Natural killer cell (primary cell): ENCODE data around the gene KCTD4. TPM values are rescaled to one million over a fixed set of nuclear protein-coding genes. Genes with fewer than 3 reads are reported as not detected.

Experiments
- ATAC-seq, 3 donors: fragments of 150-1000 bp in 2 of 3; fragments of 200-7000 bp in 1 of 3; cut with Tn5 transposase; 1 replicate in 1 of 3; 2 replicates in 2 of 3; pipeline ENCODE4 v1.10.0; 2021; ENCODE audit warnings: mild to moderate bottlenecking in 2 of 3, moderate library complexity in 2 of 3
- DNase-seq, 2 donors: peaks; one replicate each; pipeline versions ENCODE4 v3.0.0 to v3.0.0-alpha.2; 2013 to 2021; ENCODE audit warnings: mixed read lengths in 1 of 2
- H3K27ac ChIP-seq: one replicate; pipeline ENCODE4 v1.5.1; 2013; ENCODE audit warnings: mild to moderate bottlenecking, low read length
- H3K27me3 ChIP-seq: one replicate; pipeline ENCODE4 v1.6.1; 2013; ENCODE audit warnings: low read length; ENCODE audit not compliant: control insufficient read depth, insufficient read depth
- H3K36me3 ChIP-seq: one replicate; pipeline ENCODE4 v1.6.1; 2013; ENCODE audit warnings: low read length; ENCODE audit not compliant: control insufficient read depth, insufficient read depth
- H3K4me1 ChIP-seq: one replicate; pipeline ENCODE4 v1.6.1; 2013; ENCODE audit warnings: low read length; ENCODE audit not compliant: control insufficient read depth, insufficient read depth
- H3K4me3 ChIP-seq: one replicate; pipeline ENCODE4 v1.5.1; 2013; ENCODE audit warnings: low read length
- H3K9me3 ChIP-seq: one replicate; pipeline ENCODE4 v1.6.1; 2013; ENCODE audit warnings: low read length; ENCODE audit not compliant: control insufficient read depth, insufficient read depth
- H3K27ac Mint-ChIP-seq, 2 donors: one replicate each; pipeline ENCODE4 v1.8.0; 2022; ENCODE audit warnings: mild to moderate bottlenecking in 2 of 2, mixed read lengths in 2 of 2, moderate library complexity in 1 of 2
- H3K27me3 Mint-ChIP-seq, 2 donors: one replicate each; pipeline ENCODE4 v1.8.0; 2022; ENCODE audit warnings: low read depth in 2 of 2, mixed read lengths in 2 of 2
- H3K36me3 Mint-ChIP-seq: one replicate; pipeline ENCODE4 v1.8.0; 2022; ENCODE audit warnings: mixed read lengths
- H3K4me1 Mint-ChIP-seq, 2 donors: one replicate each; pipeline ENCODE4 v1.8.0; 2022; ENCODE audit warnings: mixed read lengths in 2 of 2
- H3K4me3 Mint-ChIP-seq: one replicate; pipeline ENCODE4 v1.8.0; 2022; ENCODE audit warnings: mild to moderate bottlenecking, moderate library complexity, mixed read lengths
- H3K9me3 Mint-ChIP-seq, 2 donors: one replicate each; pipeline ENCODE4 v1.8.0; 2022; ENCODE audit warnings: mixed read lengths in 2 of 2
- WGBS: methylation state at CpG from one replicate; pipeline ENCODE4 v1.1.7; 2013; ENCODE audit warnings: missing lambda C conversion rate; ENCODE audit not compliant: insufficient coverage; 5-methylcytosine and 5-hydroxymethylcytosine counted together
- intact Hi-C: fragments of 100-400 bp; cut with micrococcal nuclease; formaldehyde crosslinking; loops from one replicate; pipeline ENCODE4 v1.14.2; 2022
- total RNA-seq, 4 donors: library from RNA; stranded (reverse); fragments of 120-200 nt in 1 of 4; gene quantifications; one replicate each; pipeline versions ENCODE4 v1.2.3 to v1.2.4, GENCODE V29; 2013 to 2022
- TF ChIP-seq, protein P1 (sequence below): fragments of 200-600 bp; IDR thresholded peaks from one replicate; pipeline ENCODE4 v1.8.0; 2022; ENCODE audit warnings: antibody characterized with exemption

The KCTD4 gene
- total RNA-seq, 3 donors from 2014 or later (not counting 1 experiment from before 2014, with no cell fraction given): not detected

DNA sequence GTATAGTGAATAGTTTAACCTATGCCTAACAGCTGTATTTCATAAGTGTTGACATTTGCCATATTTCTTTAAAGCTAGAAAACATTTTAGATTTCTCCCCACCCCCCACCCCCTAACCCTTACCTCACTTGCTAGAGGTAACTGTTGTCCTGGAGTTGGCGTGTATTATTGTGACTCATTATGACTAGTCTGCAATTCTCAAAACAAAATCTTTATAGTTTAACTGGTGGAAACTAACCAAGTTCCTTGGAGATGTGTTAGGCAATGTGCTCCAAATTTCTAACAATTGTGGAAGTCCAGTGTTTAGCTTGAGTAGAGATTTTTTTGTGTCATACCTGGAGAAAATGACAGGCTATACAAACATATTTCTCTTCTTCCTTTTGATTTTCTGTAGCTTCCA lies 38.0 kb downstream of the KCTD4 start:
- Mint-ChIP-seq H3K4me1 (peaks cover 0 to 10% of the 10 kb centered on the region in 2 donors), H3K9me3 (no peaks in the 10 kb centered on the region), H3K36me3 (peaks cover 6% of the 10 kb centered on the region), H3K27ac (no peak overlapping the region), H3K27me3 (no peaks in the 10 kb centered on the region), H3K4me3 (no peak overlapping the region)
- H3K27ac ChIP-seq: no peak overlapping the region
- no peak for ATAC-seq
- H3K36me3 ChIP-seq: peaks cover 7% of the 10 kb centered on the region
- DNase-seq: no peak
- intact Hi-C loops: no loop called here
- no CpG with 5 or more reads among the region's 1 CpG for WGBS
- TF ChIP-seq, protein P1, sequence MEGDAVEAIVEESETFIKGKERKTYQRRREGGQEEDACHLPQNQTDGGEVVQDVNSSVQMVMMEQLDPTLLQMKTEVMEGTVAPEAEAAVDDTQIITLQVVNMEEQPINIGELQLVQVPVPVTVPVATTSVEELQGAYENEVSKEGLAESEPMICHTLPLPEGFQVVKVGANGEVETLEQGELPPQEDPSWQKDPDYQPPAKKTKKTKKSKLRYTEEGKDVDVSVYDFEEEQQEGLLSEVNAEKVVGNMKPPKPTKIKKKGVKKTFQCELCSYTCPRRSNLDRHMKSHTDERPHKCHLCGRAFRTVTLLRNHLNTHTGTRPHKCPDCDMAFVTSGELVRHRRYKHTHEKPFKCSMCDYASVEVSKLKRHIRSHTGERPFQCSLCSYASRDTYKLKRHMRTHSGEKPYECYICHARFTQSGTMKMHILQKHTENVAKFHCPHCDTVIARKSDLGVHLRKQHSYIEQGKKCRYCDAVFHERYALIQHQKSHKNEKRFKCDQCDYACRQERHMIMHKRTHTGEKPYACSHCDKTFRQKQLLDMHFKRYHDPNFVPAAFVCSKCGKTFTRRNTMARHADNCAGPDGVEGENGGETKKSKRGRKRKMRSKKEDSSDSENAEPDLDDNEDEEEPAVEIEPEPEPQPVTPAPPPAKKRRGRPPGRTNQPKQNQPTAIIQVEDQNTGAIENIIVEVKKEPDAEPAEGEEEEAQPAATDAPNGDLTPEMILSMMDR: no peak
- no peaks in the 10 kb centered on the region for H3K27me3 ChIP-seq
- no peaks in the 10 kb centered on the region for H3K9me3 ChIP-seq
- no peak overlapping the region for H3K4me3 ChIP-seq
- no peaks in the 10 kb centered on the region for H3K4me1 ChIP-seq

DNA sequence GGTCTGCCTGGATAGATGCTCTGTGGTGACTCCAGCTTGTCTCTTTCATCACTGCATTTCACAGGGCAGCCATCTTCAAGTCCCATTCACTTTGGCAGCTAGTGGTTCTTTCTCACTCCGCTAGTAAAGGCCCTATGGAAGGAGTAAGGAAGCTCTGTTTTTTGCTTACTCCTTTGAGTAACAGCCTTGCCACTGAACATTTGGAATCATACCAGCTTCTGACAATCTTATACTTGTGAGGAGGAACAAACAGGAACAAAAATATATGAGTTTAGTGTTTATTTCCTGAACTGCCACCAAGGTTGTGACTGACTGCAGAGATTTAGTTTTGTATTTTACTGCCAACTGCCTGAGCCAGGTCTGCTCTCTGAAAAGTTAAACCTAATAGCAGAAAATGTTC lies 38.7 kb downstream of the KCTD4 start:
- WGBS: 100% methylated on average over 1 of the region's 1 CpG
- H3K9me3 ChIP-seq: no peaks in the 10 kb centered on the region
- peaks cover 7% of the 10 kb centered on the region for H3K36me3 ChIP-seq
- peaks cover 0 to 10% of the 10 kb centered on the region in 2 donors for H3K4me1 Mint-ChIP-seq
- DNase-seq (no peak), ATAC-seq (no peak)
- H3K36me3 Mint-ChIP-seq: peaks cover 8% of the 10 kb centered on the region
- TF ChIP-seq, protein P1: no peak
- no peaks in the 10 kb centered on the region for H3K27me3 Mint-ChIP-seq
- no peak overlapping the region for H3K27ac Mint-ChIP-seq
- intact Hi-C loops: no loop called here
- no peak overlapping the region for H3K27ac ChIP-seq
- no peaks in the 10 kb centered on the region for H3K27me3 ChIP-seq
- H3K4me3 ChIP-seq: no peak overlapping the region
- no peaks in the 10 kb centered on the region for H3K4me1 ChIP-seq
- no peak overlapping the region for H3K4me3 Mint-ChIP-seq
- H3K9me3 Mint-ChIP-seq: no peaks in the 10 kb centered on the region

DNA sequence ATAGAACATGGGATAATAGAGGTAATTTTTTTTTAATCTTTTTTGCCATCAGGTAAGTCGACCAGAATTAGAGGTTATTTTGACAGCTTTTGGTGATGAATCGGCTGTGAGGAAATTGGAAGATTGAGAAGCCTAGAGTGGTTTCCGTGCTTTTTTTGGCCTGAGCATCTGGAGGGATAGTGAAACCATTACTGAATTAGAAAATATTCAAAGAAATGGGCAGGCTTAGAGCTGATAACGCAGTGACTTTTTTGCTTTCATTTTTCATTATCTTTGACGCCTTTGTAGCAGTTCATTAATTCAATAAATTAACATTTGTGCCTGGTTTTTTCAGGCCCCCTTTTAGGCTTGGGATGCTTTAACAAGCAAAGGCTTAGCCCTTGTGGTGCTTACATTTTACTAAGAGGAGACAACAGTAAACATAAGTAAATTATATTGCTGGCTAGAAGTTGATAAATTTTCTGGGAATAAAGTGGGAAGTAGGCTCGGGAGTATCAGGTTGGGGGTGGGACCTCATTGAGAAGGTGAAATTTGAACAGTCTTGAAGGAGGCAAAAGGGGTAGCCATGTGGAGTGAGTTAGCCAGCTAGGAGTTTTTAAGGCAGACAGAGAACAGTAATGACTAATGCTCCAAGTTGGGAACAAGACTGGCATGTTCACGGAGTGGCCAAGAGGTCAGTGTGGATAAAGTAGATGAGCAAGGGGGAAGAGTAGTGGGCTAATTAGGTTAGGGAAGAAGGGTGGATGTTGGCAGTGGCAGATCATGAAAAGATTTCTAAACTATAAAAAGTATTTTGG lies 44.1 kb downstream of the KCTD4 start:
- TF ChIP-seq, protein P1: no peak
- Mint-ChIP-seq H3K4me3 (no peak overlapping the region), H3K27me3 (no peaks in the 10 kb centered on the region), H3K36me3 (peaks cover 8% of the 10 kb centered on the region), H3K4me1 (peaks cover 6 to 11% of the 10 kb centered on the region in 2 donors), H3K27ac (no peak overlapping the region), H3K9me3 (no peaks in the 10 kb centered on the region)
- no peak overlapping the region for H3K4me3 ChIP-seq
- intact Hi-C loops: no loop called here
- DNase-seq (no peak), ATAC-seq (no peak)
- H3K4me1 ChIP-seq: no peaks in the 10 kb centered on the region
- no peaks in the 10 kb centered on the region for H3K27me3 ChIP-seq
- WGBS: 95% methylated on average over 7 of the region's 7 CpGs
- H3K27ac ChIP-seq: no peak overlapping the region
- H3K9me3 ChIP-seq: no peaks in the 10 kb centered on the region
- H3K36me3 ChIP-seq: peaks cover 11% of the 10 kb centered on the region

DNA sequence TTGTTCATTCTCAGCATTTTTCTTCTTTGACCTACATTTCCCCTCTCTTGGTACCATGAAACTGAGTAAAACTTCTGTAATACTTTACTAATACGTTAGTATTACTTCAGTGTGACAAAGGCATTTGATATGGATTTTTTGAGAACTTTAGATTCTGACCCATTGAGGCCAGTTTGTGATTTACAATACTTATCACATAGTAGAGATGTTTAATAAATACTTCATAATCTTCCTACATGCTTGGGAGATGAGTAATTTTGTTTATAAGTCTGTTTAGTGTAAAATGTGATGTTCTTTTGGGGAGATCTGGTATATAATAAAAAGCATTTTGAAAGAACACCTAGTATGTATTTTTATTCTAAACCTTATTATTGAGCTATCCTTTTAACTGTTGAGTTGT lies 50.9 kb downstream of the KCTD4 start:
- H3K9me3 ChIP-seq: no peaks in the 10 kb centered on the region
- no peaks in the 10 kb centered on the region for H3K27me3 ChIP-seq
- no peak for DNase-seq
- no peak overlapping the region for H3K27ac ChIP-seq
- Mint-ChIP-seq H3K27ac (no peak overlapping the region), H3K27me3 (no peaks in the 10 kb centered on the region), H3K36me3 (no peaks in the 10 kb centered on the region), H3K9me3 (no peaks in the 10 kb centered on the region), H3K4me1 (peaks cover 27 to 34% of the 10 kb centered on the region in 2 donors), H3K4me3 (no peak overlapping the region)
- ATAC-seq: no peak
- H3K36me3 ChIP-seq: peaks cover 7% of the 10 kb centered on the region
- no peak overlapping the region for H3K4me3 ChIP-seq
- no peaks in the 10 kb centered on the region for H3K4me1 ChIP-seq
- intact Hi-C loops: no loop called here
- WGBS: no CpG with 5 or more reads among the region's 1 CpG
- TF ChIP-seq, protein P1: no peak
